Lower leg skin (tissue), 4 donors: ENCODE data around the gene AIRE. TPM values are rescaled to one million over a fixed set of nuclear protein-coding genes. Genes with fewer than 3 reads are reported as not detected.

Source experiments
- DNase-seq, 2 donors: peaks; one replicate each; pipeline ENCODE4 v3.0.0-alpha.2; 2019; ENCODE audit warnings: low spot score in 2 of 2
- H3K4me3 ChIP-seq: fragments of 200-600 bp; sonication (generic); 2 replicates; pipeline ENCODE4 v1.5.1; 2017; ENCODE audit warnings: mild to moderate bottlenecking, low read depth; ENCODE audit not compliant: poor library complexity, severe bottlenecking
- POLR2A ChIP-seq, 2 donors: fragments of 450-650 bp; IDR thresholded peaks; one replicate each; pipeline ENCODE4 v1.6.1; 2016 to 2017; ENCODE audit warnings: antibody characterized with exemption in 2 of 2, mild to moderate bottlenecking in 1 of 2, moderate library complexity in 1 of 2
- WGBS, 2 donors: methylation state at CpG; one replicate each; pipeline ENCODE4 v1.1.5; 2018; 5-methylcytosine and 5-hydroxymethylcytosine counted together
- intact Hi-C: fragments of 100-400 bp; cut with DNase I; formaldehyde crosslinking; loops from one replicate; pipeline ENCODE4 v1.15.0; 2023; ENCODE audit warnings: low total_unique reads
- total RNA-seq, 4 donors: library from RNA; depleted of rRNA; stranded (reverse); fragments of >200 nt; gene quantifications; one replicate each; pipeline ENCODE4 v1.1.0, GENCODE V29; 2016
- TF ChIP-seq, protein P1 (sequence below), 3 donors: fragments of 450-650 bp; IDR thresholded peaks; one replicate each; pipeline ENCODE4 v1.5.1; 2016; ENCODE audit warnings: antibody characterized with exemption in 3 of 3, mild to moderate bottlenecking in 3 of 3, moderate library complexity in 2 of 3

AIRE gene
- total RNA-seq, 4 donors from 2014 or later, result 0.12 to 0.21 (median 0.19) TPM; not detected in 1

- intact Hi-C loops, result no loop called here
These were observed 23.9 kb upstream of the AIRE start, which contains the start of gene DNMT3L for GRCh38 chr21:44261675-44262295. DNMT3L (minus strand) TSS chr21:44261897; CDS start chr21:44261259, 638 bp downstream.

GRCh38 chr21:44262338-44263056 lies 23.2 kb upstream of the AIRE start:
- intact Hi-C loops, result no loop called here
- H3K4me3 ChIP-seq, result no peak overlapping the region
- DNase-seq, result no peak
- WGBS, 2 donors, result 62 to 73% methylated on average over 11 of the region's 12 CpGs
- TF ChIP-seq POLR2A (IDR thresholded peaks at IDR 0.05), result no peak
- TF ChIP-seq, protein P1, sequence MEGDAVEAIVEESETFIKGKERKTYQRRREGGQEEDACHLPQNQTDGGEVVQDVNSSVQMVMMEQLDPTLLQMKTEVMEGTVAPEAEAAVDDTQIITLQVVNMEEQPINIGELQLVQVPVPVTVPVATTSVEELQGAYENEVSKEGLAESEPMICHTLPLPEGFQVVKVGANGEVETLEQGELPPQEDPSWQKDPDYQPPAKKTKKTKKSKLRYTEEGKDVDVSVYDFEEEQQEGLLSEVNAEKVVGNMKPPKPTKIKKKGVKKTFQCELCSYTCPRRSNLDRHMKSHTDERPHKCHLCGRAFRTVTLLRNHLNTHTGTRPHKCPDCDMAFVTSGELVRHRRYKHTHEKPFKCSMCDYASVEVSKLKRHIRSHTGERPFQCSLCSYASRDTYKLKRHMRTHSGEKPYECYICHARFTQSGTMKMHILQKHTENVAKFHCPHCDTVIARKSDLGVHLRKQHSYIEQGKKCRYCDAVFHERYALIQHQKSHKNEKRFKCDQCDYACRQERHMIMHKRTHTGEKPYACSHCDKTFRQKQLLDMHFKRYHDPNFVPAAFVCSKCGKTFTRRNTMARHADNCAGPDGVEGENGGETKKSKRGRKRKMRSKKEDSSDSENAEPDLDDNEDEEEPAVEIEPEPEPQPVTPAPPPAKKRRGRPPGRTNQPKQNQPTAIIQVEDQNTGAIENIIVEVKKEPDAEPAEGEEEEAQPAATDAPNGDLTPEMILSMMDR (IDR thresholded peaks at IDR 0.05), result no peak

More at GRCh38 chr21:44261675-44262295, 23.9 kb upstream of the AIRE start, which contains the start of gene DNMT3L:
- WGBS, 2 donors, result 71 to 80% methylated on average over 19 of the region's 19 CpGs
- H3K4me3 ChIP-seq, result no peak within 1 kb of the TSS
- DNase-seq, result no peak
- TF ChIP-seq, protein P1 (IDR thresholded peaks at IDR 0.05), result no peak
- TF ChIP-seq POLR2A (IDR thresholded peaks at IDR 0.05), result no peak

DNA sequence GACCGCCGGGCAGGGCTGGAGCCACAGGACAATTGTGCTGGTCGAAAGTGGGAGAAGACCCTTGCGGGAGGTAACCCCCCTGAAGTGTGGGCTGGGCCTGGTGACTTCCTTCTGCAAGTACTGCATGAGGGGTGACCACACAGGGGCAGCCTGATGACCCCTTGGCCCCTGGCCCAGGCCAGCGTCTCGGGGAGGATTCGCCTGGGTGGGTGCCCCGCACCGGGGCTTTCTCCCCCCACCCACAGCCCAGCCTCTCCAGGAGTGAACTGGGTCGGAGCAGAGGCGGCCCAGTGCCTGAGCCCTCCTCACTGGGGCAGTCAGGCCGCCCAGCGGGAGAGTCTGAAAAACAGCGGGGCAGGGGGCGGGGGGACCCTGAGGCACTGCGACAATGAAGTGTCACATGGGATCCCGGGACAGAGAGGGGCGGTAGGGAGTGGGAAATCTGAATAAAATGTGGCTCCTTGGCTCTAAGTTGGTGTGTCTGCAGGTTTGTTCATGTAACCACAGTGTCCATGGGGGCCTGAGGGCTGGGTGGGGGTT lies 22.4 kb upstream of the AIRE start:
- 37 to 48% methylated on average over 18 of the region's 18 CpGs for WGBS, 2 donors
- intact Hi-C loops, result no loop called here
- H3K4me3 ChIP-seq, result no peak overlapping the region
- no peak for DNase-seq
- TF ChIP-seq, protein P1 (IDR thresholded peaks at IDR 0.05), result no peak

DNA sequence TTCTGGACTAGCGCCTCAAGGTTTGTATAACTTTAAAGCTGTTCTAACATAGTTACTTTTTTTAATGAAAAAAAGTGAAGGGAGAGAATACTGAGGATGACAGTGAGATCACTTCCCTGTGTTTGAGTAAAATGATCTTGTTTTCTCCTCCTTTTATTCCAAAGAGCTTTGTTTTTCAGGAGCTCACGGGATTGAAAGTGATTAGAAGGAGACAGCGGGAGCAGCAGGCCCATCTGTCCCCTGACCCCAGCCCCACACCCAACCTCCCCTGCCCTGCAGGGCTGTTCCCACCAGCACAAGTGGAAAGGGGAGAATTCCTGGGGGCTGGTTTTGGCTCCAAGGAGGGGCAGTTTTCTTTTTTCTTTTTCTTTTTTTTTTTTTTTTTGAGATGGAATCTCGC lies 21.9 kb upstream of the AIRE start:
- WGBS, 2 donors, result 65 to 66% methylated on average over 4 of the region's 4 CpGs
- intact Hi-C loops, result no loop called here
- TF ChIP-seq, protein P1 (IDR thresholded peaks at IDR 0.05), result no peak
- TF ChIP-seq POLR2A (IDR thresholded peaks at IDR 0.05), result no peak
- no peak for DNase-seq
- H3K4me3 ChIP-seq, result no peak overlapping the region

DNA sequence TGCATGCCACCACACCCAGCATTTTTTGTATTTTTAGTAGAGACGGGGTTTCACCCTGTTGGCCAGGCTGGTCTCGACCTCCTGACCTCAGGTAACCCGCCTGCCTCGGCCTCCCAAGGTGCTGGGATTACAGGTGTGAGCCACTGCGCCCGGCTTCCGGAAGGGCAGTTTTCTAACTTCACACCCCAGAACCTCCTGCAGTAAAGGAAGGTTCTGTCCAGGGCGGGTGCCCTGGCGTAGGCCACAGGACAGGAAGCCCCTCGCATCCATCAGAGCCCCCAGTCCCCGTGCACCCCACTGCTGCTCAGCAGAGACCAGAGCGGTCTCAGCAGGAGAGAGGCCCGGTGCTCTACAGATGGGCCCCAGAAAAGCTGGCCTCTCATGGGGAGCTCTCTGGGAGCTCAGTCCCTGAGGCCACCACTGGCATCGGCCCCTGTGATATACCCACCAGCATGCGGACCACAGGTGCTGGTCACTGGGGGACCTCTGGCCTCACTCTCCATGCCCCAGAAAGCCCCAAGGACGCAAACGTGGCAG lies 19.9 kb upstream of the AIRE start:
- H3K4me3 ChIP-seq, result no peak overlapping the region
- 91 to 96% methylated on average over 10 to 17 of the region's 17 CpGs for WGBS, 2 donors
- intact Hi-C loops, result no loop called here
- no peak for TF ChIP-seq POLR2A (IDR thresholded peaks at IDR 0.05)
- TF ChIP-seq, protein P1 (IDR thresholded peaks at IDR 0.05), result no peak
- DNase-seq, result no peak
